ENCODE data around the gene ANKS6. TPM values are rescaled to one million over a fixed set of nuclear protein-coding genes. Genes with fewer than 3 reads are reported as not detected.

ANKS6 gene
- total RNA-seq, 6 donors from 2014 or later = 25.6 to 56.2 (median 34.2) TPM

- ATAC-seq (ENCODE audit: low FRiP score in 2 of 2) = no peak
- no peaks in the 10 kb centered on the region for H3K9me3 ChIP-seq
- H3K27ac ChIP-seq = no peak overlapping the region
- no peaks in the 10 kb centered on the region for H3K27me3 ChIP-seq
- no peak overlapping the region for H3K4me3 ChIP-seq
- H3K36me3 ChIP-seq = no peaks in the 10 kb centered on the region
- 89 to 91% methylated on average over 2 of the region's 2 CpGs for WGBS, 2 donors
- no peak for TF ChIP-seq POLR2AphosphoS5 (IDR thresholded peaks at IDR 0.05)
- no peak for TF ChIP-seq POLR2A (IDR thresholded peaks at IDR 0.05)
- TF ChIP-seq EP300 (IDR thresholded peaks at IDR 0.05) = no peak
- no peak for TF ChIP-seq CTCF (IDR thresholded peaks at IDR 0.05)
- DNase-seq = no peak
- no peaks in the 10 kb centered on the region for H3K4me1 ChIP-seq
These were observed 101.4 kb downstream of the ANKS6 start for GRCh38 chr9:98694943-98695342.

GRCh38 chr9:98692392-98692791, 104.0 kb downstream of the ANKS6 start:
- DNase-seq (peak in 1 of 2 donors; percentile 57), ATAC-seq (ENCODE audit: low FRiP score in 2 of 2) (no peak)
- H3K9me3 ChIP-seq = no peaks in the 10 kb centered on the region
- H3K27me3 ChIP-seq = no peaks in the 10 kb centered on the region
- no peaks in the 10 kb centered on the region for H3K4me1 ChIP-seq
- 93% methylated on average over 5 to 7 of the region's 7 CpGs for WGBS, 2 donors
- no peak for TF ChIP-seq CTCF (IDR thresholded peaks at IDR 0.05)
- no peak for TF ChIP-seq POLR2A (IDR thresholded peaks at IDR 0.05)
- TF ChIP-seq POLR2AphosphoS5 (IDR thresholded peaks at IDR 0.05) = no peak
- no peak for TF ChIP-seq EP300 (IDR thresholded peaks at IDR 0.05)
- no peaks in the 10 kb centered on the region for H3K36me3 ChIP-seq
- no peak overlapping the region for H3K27ac ChIP-seq
- H3K4me3 ChIP-seq = no peak overlapping the region

GRCh38 chr9:98691890-98692289, 104.5 kb downstream of the ANKS6 start:
- H3K27ac ChIP-seq = no peak overlapping the region
- 99 to 100% methylated on average over 1 to 3 of the region's 3 CpGs for WGBS, 2 donors
- H3K27me3 ChIP-seq = no peaks in the 10 kb centered on the region
- no peaks in the 10 kb centered on the region for H3K4me1 ChIP-seq
- DNase-seq = no peak
- TF ChIP-seq POLR2A (IDR thresholded peaks at IDR 0.05) (no peak), EP300 (IDR thresholded peaks at IDR 0.05) (no peak), POLR2AphosphoS5 (IDR thresholded peaks at IDR 0.05) (no peak)
- no peak for ATAC-seq (ENCODE audit: low FRiP score in 2 of 2)
- no peaks in the 10 kb centered on the region for H3K36me3 ChIP-seq
- H3K4me3 ChIP-seq = no peak overlapping the region
- H3K9me3 ChIP-seq = no peaks in the 10 kb centered on the region

GRCh38 chr9:98690686-98691085, 105.7 kb downstream of the ANKS6 start:
- no peaks in the 10 kb centered on the region for H3K36me3 ChIP-seq
- no peaks in the 10 kb centered on the region for H3K9me3 ChIP-seq
- DNase-seq (no peak), ATAC-seq (ENCODE audit: low FRiP score in 2 of 2) (no peak)
- no peaks in the 10 kb centered on the region for H3K4me1 ChIP-seq
- no peaks in the 10 kb centered on the region for H3K27me3 ChIP-seq
- no peak overlapping the region for H3K27ac ChIP-seq
- no peak overlapping the region for H3K4me3 ChIP-seq
- 80 to 83% methylated on average over 1 of the region's 1 CpG for WGBS, 2 donors
- TF ChIP-seq EP300 (IDR thresholded peaks at IDR 0.05) (no peak), CTCF (IDR thresholded peaks at IDR 0.05) (no peak), POLR2A (IDR thresholded peaks at IDR 0.05) (no peak), POLR2AphosphoS5 (IDR thresholded peaks at IDR 0.05) (no peak)

GRCh38 chr9:98688710-98689495, 107.5 kb downstream of the ANKS6 start:
- ATAC-seq (ENCODE audit: low FRiP score in 2 of 2) = no peak
- no peak for DNase-seq
- Histone ChIP-seq H3K27me3 (no peaks in the 10 kb centered on the region), H3K4me1 (no peaks in the 10 kb centered on the region), H3K4me3 (no peak overlapping the region), H3K36me3 (no peaks in the 10 kb centered on the region), H3K9me3 (no peaks in the 10 kb centered on the region), H3K27ac (no peak overlapping the region)
- 80 to 81% methylated on average over 7 of the region's 7 CpGs for WGBS, 2 donors
- no peak for TF ChIP-seq CTCF (IDR thresholded peaks at IDR 0.05)
- no peak for TF ChIP-seq EP300 (IDR thresholded peaks at IDR 0.05)
- no peak for TF ChIP-seq POLR2A (IDR thresholded peaks at IDR 0.05)
- TF ChIP-seq POLR2AphosphoS5 (IDR thresholded peaks at IDR 0.05) = no peak

Data from upper lobe of left lung (tissue), 6 donors.